ENCODE measurements around the gene DAP.

DNA sequence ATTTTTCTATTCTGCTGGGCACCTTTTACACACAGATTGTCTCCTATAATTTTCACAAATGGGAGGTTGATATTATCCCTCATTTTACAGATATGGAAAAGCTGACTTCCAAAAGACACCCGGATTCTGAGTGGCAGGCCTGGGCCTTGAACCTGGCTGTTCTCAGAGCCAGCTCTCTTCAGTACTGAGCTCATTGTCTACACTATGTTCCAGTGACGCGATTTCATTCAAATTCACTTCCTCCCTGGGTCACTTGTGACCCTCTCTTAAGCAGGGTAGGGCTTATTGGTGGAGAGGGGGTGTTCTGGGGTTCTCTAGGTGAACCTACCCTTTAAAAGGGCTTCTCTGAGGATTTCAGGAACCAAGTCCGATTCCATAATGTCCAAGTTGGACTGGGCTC lies 127.0 kb downstream of the DAP start:
- TF ChIP-seq, protein P1, sequence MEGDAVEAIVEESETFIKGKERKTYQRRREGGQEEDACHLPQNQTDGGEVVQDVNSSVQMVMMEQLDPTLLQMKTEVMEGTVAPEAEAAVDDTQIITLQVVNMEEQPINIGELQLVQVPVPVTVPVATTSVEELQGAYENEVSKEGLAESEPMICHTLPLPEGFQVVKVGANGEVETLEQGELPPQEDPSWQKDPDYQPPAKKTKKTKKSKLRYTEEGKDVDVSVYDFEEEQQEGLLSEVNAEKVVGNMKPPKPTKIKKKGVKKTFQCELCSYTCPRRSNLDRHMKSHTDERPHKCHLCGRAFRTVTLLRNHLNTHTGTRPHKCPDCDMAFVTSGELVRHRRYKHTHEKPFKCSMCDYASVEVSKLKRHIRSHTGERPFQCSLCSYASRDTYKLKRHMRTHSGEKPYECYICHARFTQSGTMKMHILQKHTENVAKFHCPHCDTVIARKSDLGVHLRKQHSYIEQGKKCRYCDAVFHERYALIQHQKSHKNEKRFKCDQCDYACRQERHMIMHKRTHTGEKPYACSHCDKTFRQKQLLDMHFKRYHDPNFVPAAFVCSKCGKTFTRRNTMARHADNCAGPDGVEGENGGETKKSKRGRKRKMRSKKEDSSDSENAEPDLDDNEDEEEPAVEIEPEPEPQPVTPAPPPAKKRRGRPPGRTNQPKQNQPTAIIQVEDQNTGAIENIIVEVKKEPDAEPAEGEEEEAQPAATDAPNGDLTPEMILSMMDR (conservative IDR thresholded peaks at IDR 0.05; ENCODE audit: low read depth, low read length) = no peak
- TF ChIP-seq EZH2 (IDR thresholded peaks at IDR 0.05; ENCODE audit: borderline replicate concordance, low read depth, low read length, poor library complexity, severe bottlenecking) = no peak

Measured in A673 (cell line).